A172 (cell line): ENCODE data around the gene PPP4R1. TPM values are rescaled to one million over a fixed set of nuclear protein-coding genes. Genes with fewer than 3 reads are reported as not detected.
A peak's percentile ranks its signal among the peaks of the same experiment; 100 is the strongest.
"Not testable (repeated sequence)": the region's sequence is repeated elsewhere in the genome, so short reads cannot be mapped to it uniquely, and the experiment has no call there.

Experiments used
- DNase-seq: peaks from one replicate; pipeline ENCODE4 v3.0.0-alpha.2; 2015; ENCODE audit warnings: low spot score
- total RNA-seq: library from RNA; depleted of rRNA; stranded (reverse); fragments of >200 nt; shearing (Covaris generic); gene quantifications from 2 replicates; pipeline ENCODE4 v1.2.3, GENCODE V29; 2014

Gene PPP4R1
- total RNA-seq, 1 experiment from 2014 or later = 125 TPM

GRCh38 chr18:9630444-9630843, 16.1 kb upstream of the PPP4R1 start:
- DNase-seq = no peak

GRCh38 chr18:9629709-9630108, 15.3 kb upstream of the PPP4R1 start:
- peak; percentile 60 for DNase-seq

GRCh38 chr18:9628984-9629383, 14.6 kb upstream of the PPP4R1 start:
- no peak for DNase-seq

- DNase-seq = peak; percentile 62
Measured at GRCh38 chr18:9627642-9628041, 13.3 kb upstream of the PPP4R1 start.

GRCh38 chr18:9619990-9620389, 5.6 kb upstream of the PPP4R1 start:
- DNase-seq = no peak

GRCh38 chr18:9619545-9619944, 5.2 kb upstream of the PPP4R1 start:
- DNase-seq = peak; percentile 50

GRCh38 chr18:9619056-9619455, 4.7 kb upstream of the PPP4R1 start:
- no peak for DNase-seq

- DNase-seq = no peak
Measured at GRCh38 chr18:9617006-9617542, 2.7 kb upstream of the PPP4R1 start.

GRCh38 chr18:9616049-9616448, 1.7 kb upstream of the PPP4R1 start:
- no peak for DNase-seq

GRCh38 chr18:9615280-9615797, 980 bp upstream of the PPP4R1 start:
- no peak for DNase-seq

GRCh38 chr18:9613550-9614400, 584 bp downstream of the PPP4R1 start:
- DNase-seq = peak; percentile 45

- no peak for DNase-seq
Measured at GRCh38 chr18:9612977-9613376, 1.4 kb downstream of the PPP4R1 start.

- DNase-seq = peak; percentile 51
Measured at GRCh38 chr18:9612215-9612830, 2.0 kb downstream of the PPP4R1 start.

- no peak for DNase-seq
Measured at GRCh38 chr18:9609190-9609589, 5.2 kb downstream of the PPP4R1 start.

GRCh38 chr18:9608728-9609127, 5.6 kb downstream of the PPP4R1 start:
- no peak for DNase-seq

- DNase-seq = no peak
Measured at GRCh38 chr18:9608298-9608697, 6.1 kb downstream of the PPP4R1 start.

GRCh38 chr18:9607111-9607510, 7.2 kb downstream of the PPP4R1 start:
- not testable (repeated sequence) for DNase-seq

GRCh38 chr18:9606039-9606438, 8.3 kb downstream of the PPP4R1 start:
- no peak for DNase-seq

GRCh38 chr18:9604348-9604747, 10.0 kb downstream of the PPP4R1 start:
- no peak for DNase-seq

GRCh38 chr18:9599328-9599727, 15.0 kb downstream of the PPP4R1 start:
- no peak for DNase-seq

GRCh38 chr18:9597609-9598008, 16.8 kb downstream of the PPP4R1 start:
- DNase-seq = no peak

GRCh38 chr18:9596843-9597526, 17.4 kb downstream of the PPP4R1 start:
- no peak for DNase-seq
